Stimulated activated naive CD8-positive, alpha-beta T cell treated with anti-CD3 and anti-CD28 coated beads, Interleukin-15, amount 100 ng/mL, for 72 hours (primary cell): Measurements from ENCODE around the gene NR5A2.
A peak's percentile ranks its signal among the peaks of the same experiment; 100 is the strongest.

Experiments
- ATAC-seq: fragments of 150-1000 bp; cut with Tn5 transposase; 2 replicates; pipeline ENCODE4 v1.10.0; 2021; ENCODE audit warnings: mild to moderate bottlenecking, moderate library complexity
- DNase-seq, 2 donors: peaks; one replicate each; pipeline ENCODE4 v3.0.0; 2021 to 2022
- H3K27ac Mint-ChIP-seq, 2 donors: one replicate each; pipeline ENCODE4 v1.8.0; 2022; ENCODE audit warnings: mild to moderate bottlenecking in 2 of 2, mixed read lengths in 2 of 2, moderate library complexity in 2 of 2
- H3K27me3 Mint-ChIP-seq: one replicate; pipeline ENCODE4 v1.8.0; 2022; ENCODE audit warnings: mixed read lengths
- H3K4me1 Mint-ChIP-seq: one replicate; pipeline ENCODE4 v1.8.0; 2022; ENCODE audit warnings: mild to moderate bottlenecking, mixed read lengths
- H3K4me3 Mint-ChIP-seq, 2 donors: one replicate each; pipeline ENCODE4 v1.8.0; 2022; ENCODE audit warnings: mild to moderate bottlenecking in 2 of 2, mixed read lengths in 2 of 2, moderate library complexity in 1 of 2
- H3K9me3 Mint-ChIP-seq, 2 donors: one replicate each; pipeline ENCODE4 v1.8.0; 2022; ENCODE audit warnings: mixed read lengths in 2 of 2

The NR5A2 gene

DNA sequence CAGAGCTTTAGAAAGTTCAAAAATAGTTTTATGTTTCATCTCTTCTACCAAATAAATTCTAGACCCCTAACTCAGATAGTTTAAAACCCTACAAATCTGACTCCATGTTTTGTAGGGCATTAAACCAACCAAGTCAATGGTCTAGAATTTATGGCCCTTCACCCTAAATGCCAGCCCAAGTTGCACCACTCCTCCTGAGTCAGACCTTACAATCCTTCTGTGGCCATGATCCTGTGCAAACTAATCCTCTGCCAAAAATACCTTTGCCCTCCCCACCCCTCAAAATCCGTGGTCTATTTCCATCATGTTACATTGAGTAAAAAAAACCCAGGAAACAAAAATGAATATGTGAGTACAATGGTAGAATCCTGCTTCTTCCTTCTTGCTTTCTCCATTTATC, 179.3 kb downstream of the NR5A2 start:
- no peak for DNase-seq
- Mint-ChIP-seq H3K9me3 (peaks cover 0 to 11% of the 10 kb centered on the region in 2 donors), H3K4me1 (no peaks in the 10 kb centered on the region), H3K4me3 (no peak overlapping the region), H3K27me3 (peaks cover 10% of the 10 kb centered on the region), H3K27ac (no peak overlapping the region)
- no peak for ATAC-seq

DNA sequence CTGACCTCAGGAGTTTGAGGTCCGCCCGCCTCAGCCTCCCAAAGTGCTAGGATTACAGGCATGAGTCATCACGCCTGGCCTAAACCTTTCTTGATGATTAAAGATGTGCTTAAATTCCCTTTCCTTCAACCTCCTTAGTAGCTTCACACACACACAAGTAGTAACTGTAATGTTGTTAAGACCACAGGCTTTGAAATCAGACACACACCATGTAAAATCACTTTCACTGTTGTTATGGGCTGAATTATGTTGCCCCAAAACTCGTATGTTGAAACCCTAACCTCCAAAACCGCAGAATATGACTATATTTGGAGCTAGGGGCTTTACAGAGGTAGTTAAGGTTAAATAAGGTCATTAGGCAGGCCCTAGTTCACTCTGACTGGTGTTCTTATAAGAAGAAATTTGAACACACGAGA, 180.2 kb downstream of the NR5A2 start:
- Mint-ChIP-seq H3K4me3 (no peak overlapping the region), H3K9me3 (peaks cover 0 to 3% of the 10 kb centered on the region in 2 donors), H3K27me3 (peaks cover 10% of the 10 kb centered on the region), H3K4me1 (no peaks in the 10 kb centered on the region), H3K27ac (peak overlapping the region in 1 of 2 donors; percentile 56)
- DNase-seq (no peak), ATAC-seq (peak; percentile 93)

DNA sequence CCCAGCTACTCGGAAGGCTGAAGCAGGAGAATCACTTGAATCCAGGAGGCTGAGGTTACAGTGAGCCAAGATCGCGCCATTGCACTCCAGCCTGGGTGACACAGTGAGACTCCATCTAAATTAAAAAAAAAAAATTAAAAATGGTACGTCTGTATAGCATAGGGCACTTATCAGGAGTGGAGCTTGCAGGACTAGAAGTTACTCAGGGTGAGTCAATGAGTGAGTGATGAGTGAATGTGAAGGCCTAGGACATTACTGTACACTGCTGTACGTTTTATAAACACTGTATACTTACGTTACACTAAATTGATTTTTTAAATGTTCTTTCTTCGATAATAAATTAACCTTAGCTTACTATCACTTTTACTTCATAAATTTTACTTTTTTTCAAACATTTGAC, 183.6 kb downstream of the NR5A2 start:
- Mint-ChIP-seq H3K27ac (no peak overlapping the region), H3K4me3 (no peak overlapping the region), H3K27me3 (peaks cover 9% of the 10 kb centered on the region), H3K9me3 (peaks cover 0 to 24% of the 10 kb centered on the region in 2 donors), H3K4me1 (no peaks in the 10 kb centered on the region)
- DNase-seq (no peak), ATAC-seq (no peak)

DNA sequence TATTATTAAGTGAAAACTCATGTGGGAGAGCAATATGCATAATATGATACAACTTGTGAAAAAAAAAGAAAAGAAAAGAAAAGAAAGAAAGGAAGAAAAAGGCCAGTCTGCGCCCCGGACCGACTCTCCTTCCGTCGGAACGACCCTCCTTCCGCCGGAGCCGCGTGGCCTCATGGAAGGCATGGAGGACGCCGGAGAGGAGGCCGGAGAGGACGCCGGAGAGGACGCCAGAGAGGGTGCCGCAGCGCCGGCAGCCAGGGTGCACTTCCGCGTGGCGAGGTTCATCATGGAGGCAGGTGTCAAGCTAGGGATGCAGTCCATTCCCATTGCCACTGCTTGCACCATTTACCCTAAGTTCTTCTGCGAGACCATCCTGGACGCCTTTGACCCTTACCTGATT, 185.9 kb downstream of the NR5A2 start:
- Mint-ChIP-seq H3K27ac (no peak overlapping the region), H3K4me3 (no peak overlapping the region), H3K9me3 (peaks cover 0 to 24% of the 10 kb centered on the region in 2 donors), H3K4me1 (peaks cover 6% of the 10 kb centered on the region), H3K27me3 (peaks cover 18% of the 10 kb centered on the region)
- no peak for ATAC-seq
- no peak for DNase-seq

DNA sequence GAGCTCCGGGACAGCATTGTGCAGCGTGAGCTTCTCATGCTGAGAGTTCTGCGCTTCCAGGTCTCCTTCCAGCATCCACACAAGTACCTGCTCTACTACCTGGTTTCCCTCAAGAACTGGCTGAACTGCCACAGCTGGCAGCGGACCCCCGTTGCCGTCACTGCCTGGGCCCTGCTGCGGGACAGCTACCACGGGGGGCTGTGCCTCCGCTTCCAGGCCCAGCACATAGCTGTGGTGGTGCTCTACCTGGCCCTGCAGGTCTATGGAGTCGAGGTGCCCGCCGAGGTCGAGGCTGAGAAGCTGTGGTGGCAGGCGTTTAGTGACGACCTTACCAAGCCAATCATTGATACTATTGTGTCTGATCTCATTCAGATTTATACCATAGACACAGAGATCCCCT, 186.4 kb downstream of the NR5A2 start:
- peaks cover 18% of the 10 kb centered on the region for H3K27me3 Mint-ChIP-seq
- DNase-seq, result no peak
- peaks cover 0 to 24% of the 10 kb centered on the region in 2 donors for H3K9me3 Mint-ChIP-seq
- no peak for ATAC-seq
- no peak overlapping the region for H3K27ac Mint-ChIP-seq
- H3K4me3 Mint-ChIP-seq, result no peak overlapping the region
- H3K4me1 Mint-ChIP-seq, result peaks cover 6% of the 10 kb centered on the region

DNA sequence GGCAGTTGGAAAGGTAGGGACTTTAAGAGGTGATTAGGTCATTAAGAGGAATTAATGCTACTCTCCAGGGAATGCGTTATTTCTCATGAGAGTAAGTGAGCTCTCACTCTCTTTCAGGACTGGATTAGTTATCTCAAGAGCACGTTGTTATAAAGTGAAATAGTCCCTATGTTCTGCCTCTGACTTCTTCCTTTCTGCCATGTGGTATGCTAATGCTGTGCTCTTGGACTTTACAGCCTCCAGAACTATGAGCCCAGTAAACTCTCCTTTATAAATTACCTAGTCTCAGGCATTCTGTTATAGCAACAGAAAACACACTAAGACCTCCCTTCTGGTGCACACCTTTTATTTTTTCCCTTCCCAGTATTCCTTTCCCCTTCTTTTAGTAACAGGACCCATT, 187.8 kb downstream of the NR5A2 start:
- no peak overlapping the region for H3K27ac Mint-ChIP-seq
- H3K4me1 Mint-ChIP-seq, result peaks cover 6% of the 10 kb centered on the region
- peaks cover 18% of the 10 kb centered on the region for H3K27me3 Mint-ChIP-seq
- H3K9me3 Mint-ChIP-seq, result peaks cover 0 to 24% of the 10 kb centered on the region in 2 donors
- DNase-seq (no peak), ATAC-seq (no peak)
- H3K4me3 Mint-ChIP-seq, result no peak overlapping the region

DNA sequence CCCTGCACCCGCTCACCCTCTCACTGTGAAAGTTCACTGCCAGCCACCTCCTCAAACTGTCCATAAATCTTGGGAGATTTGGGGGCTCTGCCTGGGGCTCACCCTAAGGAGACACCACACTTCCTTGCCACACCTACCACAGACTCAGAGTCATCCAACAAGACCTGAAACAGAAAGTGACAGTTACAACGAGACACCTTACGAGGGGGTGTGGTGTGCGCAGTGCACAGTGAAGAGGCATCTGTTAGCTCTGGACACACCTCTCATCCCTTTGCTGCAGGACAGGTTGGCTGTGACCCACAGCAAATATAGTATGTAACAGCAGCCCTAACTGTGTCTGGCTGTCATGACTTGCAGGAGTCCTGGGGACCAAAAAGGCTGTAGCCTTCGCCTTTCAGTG, 190.2 kb downstream of the NR5A2 start:
- Mint-ChIP-seq H3K4me3 (no peak overlapping the region), H3K9me3 (peaks cover 0 to 24% of the 10 kb centered on the region in 2 donors), H3K27ac (peak overlapping the region in 1 of 2 donors; percentile 17), H3K4me1 (peaks cover 12% of the 10 kb centered on the region), H3K27me3 (peaks cover 25% of the 10 kb centered on the region)
- ATAC-seq (peak; percentile 91), DNase-seq (no peak)

DNA sequence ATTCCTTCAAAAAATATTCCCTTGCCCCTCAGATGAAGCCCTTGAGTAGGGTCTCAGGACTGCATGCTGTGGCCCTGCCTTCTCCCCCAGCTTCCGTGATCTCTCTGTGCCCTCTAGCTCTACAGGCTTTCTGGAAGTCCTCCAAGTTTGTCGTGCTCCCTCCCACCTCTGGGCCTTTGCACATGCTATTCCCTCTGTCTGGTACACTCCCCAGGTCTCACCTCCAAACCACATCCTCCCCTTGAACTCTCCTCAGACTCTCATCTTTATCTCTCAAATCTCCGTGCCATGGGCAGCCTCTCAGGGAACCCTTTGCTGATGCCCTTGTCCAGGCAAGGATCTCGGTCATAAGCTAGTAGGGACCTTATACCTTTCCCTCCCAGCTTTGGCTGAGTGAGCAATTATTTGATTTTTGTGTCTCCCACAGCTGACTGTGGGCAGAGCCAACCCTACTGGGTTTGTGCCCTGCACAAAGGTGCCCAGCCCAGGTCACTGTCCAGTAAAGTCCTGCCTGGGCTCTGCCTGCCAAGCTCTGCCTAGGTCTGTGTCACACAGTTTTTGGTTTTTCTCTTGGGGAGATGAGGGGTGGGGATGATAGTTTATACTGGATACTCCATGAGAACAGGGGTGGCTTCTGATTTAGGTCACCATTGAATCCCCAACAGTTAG, 194.2 kb downstream of the NR5A2 start:
- H3K27ac Mint-ChIP-seq, result peak overlapping the region in 1 of 2 donors; percentile 71
- ATAC-seq, result no peak
- peaks cover 29% of the 10 kb centered on the region for H3K27me3 Mint-ChIP-seq
- H3K4me1 Mint-ChIP-seq, result peaks cover 30% of the 10 kb centered on the region
- H3K4me3 Mint-ChIP-seq, result no peak overlapping the region
- DNase-seq, result no peak
- H3K9me3 Mint-ChIP-seq, result no peaks in the 10 kb centered on the region

DNA sequence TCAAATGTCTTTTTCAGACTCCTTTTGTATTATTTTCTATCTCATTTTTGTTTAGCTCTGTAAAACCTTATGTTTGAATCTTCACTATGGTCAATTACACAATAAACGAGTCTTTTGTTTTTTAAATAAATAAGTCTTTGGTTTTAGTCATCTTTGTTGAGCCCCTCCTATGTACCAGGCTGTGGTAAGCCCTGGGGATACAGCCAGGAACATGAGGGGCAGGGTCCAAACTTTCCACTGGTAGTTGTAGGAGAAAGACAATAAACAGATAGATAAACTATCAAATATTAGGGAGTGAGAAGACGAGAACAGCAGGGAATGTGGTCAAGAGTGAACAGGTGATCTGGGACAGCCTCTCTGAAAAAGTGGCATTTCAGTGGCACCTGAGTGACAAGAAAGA, 195.7 kb downstream of the NR5A2 start:
- no peak for DNase-seq
- H3K4me3 Mint-ChIP-seq, result no peak overlapping the region
- peaks cover 31% of the 10 kb centered on the region for H3K27me3 Mint-ChIP-seq
- no peak overlapping the region for H3K27ac Mint-ChIP-seq
- ATAC-seq, result no peak
- no peaks in the 10 kb centered on the region for H3K9me3 Mint-ChIP-seq
- H3K4me1 Mint-ChIP-seq, result peaks cover 27% of the 10 kb centered on the region

DNA sequence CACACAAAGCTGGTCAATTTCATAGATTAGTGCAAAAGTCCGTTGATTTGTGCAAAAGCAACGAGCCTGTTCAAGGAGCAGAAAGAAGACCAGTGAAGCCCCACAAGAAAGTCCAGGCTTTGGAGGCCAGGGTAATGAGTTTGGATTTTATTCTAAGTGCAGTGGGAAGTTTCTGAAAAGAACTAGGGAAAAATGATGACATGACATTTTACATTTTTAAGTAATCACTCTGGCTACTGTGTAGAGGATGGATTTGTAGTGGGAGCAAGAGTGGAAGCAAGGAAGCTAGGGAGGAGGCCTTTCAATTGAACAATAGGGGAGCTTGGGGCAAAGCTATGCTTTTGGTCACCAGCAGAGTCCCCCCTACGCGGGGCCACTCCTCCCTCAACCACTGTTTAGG, 196.1 kb downstream of the NR5A2 start:
- ATAC-seq, result no peak
- no peak overlapping the region for H3K4me3 Mint-ChIP-seq
- no peak for DNase-seq
- peaks cover 27% of the 10 kb centered on the region for H3K4me1 Mint-ChIP-seq
- peaks cover 35% of the 10 kb centered on the region for H3K27me3 Mint-ChIP-seq
- H3K27ac Mint-ChIP-seq, result no peak overlapping the region
- H3K9me3 Mint-ChIP-seq, result no peaks in the 10 kb centered on the region

DNA sequence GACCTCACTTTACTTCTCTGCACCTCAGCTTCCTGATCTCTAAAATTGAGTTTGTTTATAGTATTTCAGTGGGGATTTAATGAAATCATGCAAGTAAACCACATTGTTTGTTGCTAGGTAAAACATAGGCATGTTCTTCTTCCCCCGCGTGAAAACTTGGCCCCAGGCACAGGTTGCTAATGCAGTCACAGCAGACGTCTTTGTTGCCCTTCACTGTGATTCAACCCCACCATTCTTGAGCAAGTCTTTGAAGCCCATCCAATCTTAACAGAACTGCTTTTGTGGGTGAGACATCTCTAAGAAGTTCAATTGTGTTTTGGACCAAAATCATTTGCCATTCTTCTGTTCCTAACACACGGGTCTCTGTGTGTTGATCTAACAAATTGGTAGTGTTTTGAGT, 196.8 kb downstream of the NR5A2 start:
- no peak overlapping the region for H3K27ac Mint-ChIP-seq
- DNase-seq (no peak), ATAC-seq (no peak)
- H3K4me3 Mint-ChIP-seq, result no peak overlapping the region
- no peaks in the 10 kb centered on the region for H3K9me3 Mint-ChIP-seq
- peaks cover 42% of the 10 kb centered on the region for H3K27me3 Mint-ChIP-seq
- H3K4me1 Mint-ChIP-seq, result peaks cover 27% of the 10 kb centered on the region

DNA sequence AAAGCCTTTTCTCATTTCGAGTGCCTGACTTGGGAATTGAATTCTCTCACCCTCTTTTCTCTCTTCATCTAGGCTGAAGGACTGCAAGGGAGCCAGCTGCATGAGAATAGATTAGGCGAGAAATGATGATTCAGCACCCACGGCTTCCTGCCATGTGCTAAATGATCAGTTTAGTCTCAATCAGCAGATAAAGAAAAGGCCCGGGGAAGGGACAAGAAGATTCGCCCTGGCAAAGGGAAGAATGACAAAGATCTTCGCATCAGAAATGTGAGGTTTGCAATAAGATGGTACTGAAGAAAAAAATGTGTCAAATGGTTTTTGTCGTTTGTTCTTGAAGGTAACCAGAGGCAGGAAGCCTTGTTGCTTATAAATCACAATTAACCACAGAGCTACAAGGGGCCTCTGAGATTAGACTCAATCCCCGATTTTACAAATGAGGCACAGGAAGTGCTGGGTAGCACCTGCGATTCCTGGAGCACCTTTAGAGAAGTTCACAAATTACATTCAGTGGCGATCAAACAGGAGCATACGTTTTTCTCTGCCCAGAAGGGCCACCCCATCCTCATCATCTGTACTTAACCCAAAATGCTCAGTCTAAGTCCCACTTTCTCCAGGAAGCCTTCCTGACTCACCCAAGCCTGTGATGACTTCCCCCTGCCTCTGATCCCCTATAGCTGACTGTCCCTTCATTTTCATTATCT, 198.9 kb downstream of the NR5A2 start:
- peaks cover 27% of the 10 kb centered on the region for H3K4me1 Mint-ChIP-seq
- peak overlapping the region; percentile 28 to 50 for H3K4me3 Mint-ChIP-seq
- no peak overlapping the region for H3K27ac Mint-ChIP-seq
- H3K9me3 Mint-ChIP-seq, result no peaks in the 10 kb centered on the region
- ATAC-seq (peak; percentile 84), DNase-seq (peak; percentile 13 to 20)
- H3K27me3 Mint-ChIP-seq, result peaks cover 43% of the 10 kb centered on the region

DNA sequence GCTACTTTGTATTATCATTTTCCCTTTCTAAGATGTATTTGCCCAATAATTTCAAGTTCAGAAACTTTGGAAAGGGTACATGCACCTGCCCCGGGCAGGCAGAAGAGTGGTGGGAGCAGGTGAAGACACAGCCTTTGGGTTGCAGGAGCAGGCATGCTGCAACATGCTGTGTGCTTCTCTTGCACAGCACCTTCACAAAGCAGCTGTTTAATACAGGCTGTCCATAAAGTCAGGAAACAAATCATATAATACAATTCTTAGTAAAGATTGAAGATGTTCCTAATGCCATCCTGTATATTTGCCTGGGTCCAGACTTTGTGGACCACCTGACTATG, 199.4 kb downstream of the NR5A2 start:
- Mint-ChIP-seq H3K9me3 (no peaks in the 10 kb centered on the region), H3K4me1 (peaks cover 22% of the 10 kb centered on the region), H3K4me3 (peak overlapping the region in 1 of 2 donors; percentile 50), H3K27me3 (peaks cover 38% of the 10 kb centered on the region), H3K27ac (no peak overlapping the region)
- DNase-seq (no peak), ATAC-seq (peak; percentile 4)
